Measurements from ENCODE around the gene TTC7B. TPM values are rescaled to one million over a fixed set of nuclear protein-coding genes. Genes with fewer than 3 reads are reported as not detected.

TTC7B gene
- total RNA-seq, 1 donor, result 24.9 TPM

DNA sequence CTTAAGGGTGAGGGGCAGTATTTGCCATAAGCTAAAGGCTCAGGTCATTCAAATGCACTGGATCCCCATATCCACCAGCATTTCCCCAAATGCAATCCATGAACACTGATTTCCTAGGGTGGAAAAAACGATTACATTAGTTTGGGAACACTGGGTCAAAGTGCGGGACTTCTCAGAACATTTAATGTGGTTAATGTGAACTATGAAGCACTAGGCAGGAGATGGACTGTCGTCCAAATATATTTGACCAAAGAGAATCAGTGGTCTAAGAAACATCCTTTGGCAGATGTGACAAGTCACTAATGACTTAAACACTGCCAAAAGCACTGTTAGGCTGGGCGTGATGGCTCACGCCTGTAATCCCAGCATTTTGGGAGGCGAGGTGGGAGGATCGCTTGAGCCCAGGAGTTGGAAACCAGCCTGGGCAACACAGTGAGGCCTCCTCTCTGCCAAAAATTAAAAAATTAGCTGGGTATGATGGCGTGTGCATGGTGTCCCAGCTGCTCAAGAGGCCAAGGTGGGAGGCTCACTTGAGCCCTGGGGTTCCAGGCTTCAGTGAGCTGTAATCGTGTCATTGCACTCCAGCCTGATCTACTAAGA, 214.0 kb downstream of the TTC7B start:
- H3K4me3 ChIP-seq (ENCODE audit: low read depth, low read length), result no peak overlapping the region
- DNase-seq (ENCODE audit: low read depth), result no peak
- TF ChIP-seq, protein P1, sequence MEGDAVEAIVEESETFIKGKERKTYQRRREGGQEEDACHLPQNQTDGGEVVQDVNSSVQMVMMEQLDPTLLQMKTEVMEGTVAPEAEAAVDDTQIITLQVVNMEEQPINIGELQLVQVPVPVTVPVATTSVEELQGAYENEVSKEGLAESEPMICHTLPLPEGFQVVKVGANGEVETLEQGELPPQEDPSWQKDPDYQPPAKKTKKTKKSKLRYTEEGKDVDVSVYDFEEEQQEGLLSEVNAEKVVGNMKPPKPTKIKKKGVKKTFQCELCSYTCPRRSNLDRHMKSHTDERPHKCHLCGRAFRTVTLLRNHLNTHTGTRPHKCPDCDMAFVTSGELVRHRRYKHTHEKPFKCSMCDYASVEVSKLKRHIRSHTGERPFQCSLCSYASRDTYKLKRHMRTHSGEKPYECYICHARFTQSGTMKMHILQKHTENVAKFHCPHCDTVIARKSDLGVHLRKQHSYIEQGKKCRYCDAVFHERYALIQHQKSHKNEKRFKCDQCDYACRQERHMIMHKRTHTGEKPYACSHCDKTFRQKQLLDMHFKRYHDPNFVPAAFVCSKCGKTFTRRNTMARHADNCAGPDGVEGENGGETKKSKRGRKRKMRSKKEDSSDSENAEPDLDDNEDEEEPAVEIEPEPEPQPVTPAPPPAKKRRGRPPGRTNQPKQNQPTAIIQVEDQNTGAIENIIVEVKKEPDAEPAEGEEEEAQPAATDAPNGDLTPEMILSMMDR (IDR thresholded peaks at IDR 0.05; ENCODE audit: insufficient read depth, low read length), result no peak

- H3K4me3 ChIP-seq (ENCODE audit: low read depth, low read length), result no peak overlapping the region
- no peak for DNase-seq (ENCODE audit: low read depth)
- TF ChIP-seq, protein P1 (IDR thresholded peaks at IDR 0.05; ENCODE audit: insufficient read depth, low read length), result no peak
Measured at GRCh38 chr14:90601563-90601962, 214.7 kb downstream of the TTC7B start.

DNA sequence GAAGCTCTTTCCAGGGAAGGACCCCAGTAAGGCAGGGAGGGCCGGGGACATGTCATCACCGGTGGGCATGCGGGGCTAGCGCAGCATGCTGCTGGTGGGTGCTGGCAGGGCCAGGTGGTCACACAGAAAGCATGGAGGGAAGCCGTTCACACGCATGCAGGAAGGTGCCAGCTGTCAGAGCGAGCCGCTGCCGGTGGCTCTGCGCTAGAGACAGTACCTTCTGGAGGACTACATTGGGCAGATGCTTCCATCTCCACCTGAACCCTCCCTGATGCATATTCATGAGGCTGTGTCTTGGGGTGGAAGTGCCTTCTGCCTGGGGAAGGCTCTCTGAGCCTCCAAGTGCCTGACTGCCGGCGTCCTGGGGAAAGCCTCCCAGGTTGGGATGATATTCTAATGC, 215.6 kb downstream of the TTC7B start:
- no peak overlapping the region for H3K4me3 ChIP-seq (ENCODE audit: low read depth, low read length)
- DNase-seq (ENCODE audit: low read depth), result no peak
- TF ChIP-seq, protein P1 (IDR thresholded peaks at IDR 0.05; ENCODE audit: insufficient read depth, low read length), result no peak

GRCh38 chr14:90599748-90600507, 216.3 kb downstream of the TTC7B start:
- TF ChIP-seq, protein P1 (IDR thresholded peaks at IDR 0.05; ENCODE audit: insufficient read depth, low read length), result peak; percentile 28
- H3K4me3 ChIP-seq (ENCODE audit: low read depth, low read length), result no peak overlapping the region
- DNase-seq (ENCODE audit: low read depth), result peak; percentile 63

- H3K4me3 ChIP-seq (ENCODE audit: low read depth, low read length), result no peak overlapping the region
- TF ChIP-seq, protein P1 (IDR thresholded peaks at IDR 0.05; ENCODE audit: insufficient read depth, low read length), result no peak
- DNase-seq (ENCODE audit: low read depth), result no peak
Measured at GRCh38 chr14:90599339-90599738, 216.9 kb downstream of the TTC7B start.

DNA sequence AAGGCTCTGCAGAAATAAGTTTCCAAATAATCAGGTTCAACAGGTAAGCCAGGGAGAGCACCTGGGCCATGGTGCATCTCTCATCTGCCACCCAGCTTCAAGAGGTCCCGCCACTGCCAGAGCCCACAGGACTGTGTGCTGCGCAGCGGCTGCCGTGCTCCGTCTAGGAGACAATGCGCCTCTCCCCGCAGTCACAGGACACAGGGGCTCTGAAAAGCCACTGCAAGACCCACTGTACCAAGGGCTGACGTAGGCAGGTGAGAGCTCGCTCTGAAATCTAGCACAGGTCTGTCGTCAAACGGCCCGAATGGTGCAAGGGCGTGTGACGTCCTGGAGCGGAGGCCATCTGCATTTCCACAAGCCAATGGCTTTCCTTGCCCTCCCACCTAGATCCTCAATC, 218.3 kb downstream of the TTC7B start:
- no peak for DNase-seq (ENCODE audit: low read depth)
- TF ChIP-seq, protein P1 (IDR thresholded peaks at IDR 0.05; ENCODE audit: insufficient read depth, low read length), result no peak
- H3K4me3 ChIP-seq (ENCODE audit: low read depth, low read length), result no peak overlapping the region
